Parathyroid adenoma (tissue), 2 donors: Measurements from ENCODE around the gene TNP1.

Experiments used
- H2AFZ ChIP-seq: fragments of 300-600 bp; sonication (generic); one replicate; pipeline ENCODE4 v1.7.0; 2017; ENCODE audit warnings: antibody characterized with exemption, mild to moderate bottlenecking
- H3K27ac ChIP-seq: fragments of 300-600 bp; sonication (generic); one replicate; pipeline ENCODE4 v1.7.0; 2017
- H3K27me3 ChIP-seq: fragments of 300-600 bp; sonication (generic); one replicate; pipeline ENCODE4 v1.7.0; 2017; ENCODE audit warnings: low read length; ENCODE audit not compliant: control insufficient read depth, insufficient read depth
- H3K36me3 ChIP-seq: fragments of 300-600 bp; sonication (generic); one replicate; pipeline ENCODE4 v1.7.0; 2017; ENCODE audit warnings: low read length; ENCODE audit not compliant: control insufficient read depth, insufficient read depth
- H3K4me1 ChIP-seq: fragments of 300-600 bp; sonication (generic); one replicate; pipeline ENCODE4 v1.7.0; 2017; ENCODE audit warnings: control low read depth
- H3K4me2 ChIP-seq: fragments of 300-600 bp; sonication (generic); one replicate; pipeline ENCODE4 v1.7.0; 2017; ENCODE audit warnings: low read length
- H3K4me3 ChIP-seq: fragments of 300-600 bp; sonication (generic); one replicate; pipeline ENCODE4 v1.7.0; 2017; ENCODE audit warnings: low read depth, low read length
- H3K79me2 ChIP-seq: fragments of 300-600 bp; sonication (generic); one replicate; pipeline ENCODE4 v1.7.0; 2017; ENCODE audit warnings: control low read depth
- H3K9ac ChIP-seq: fragments of 300-600 bp; sonication (generic); one replicate; pipeline ENCODE4 v1.7.0; 2017; ENCODE audit warnings: mild to moderate bottlenecking
- H3K9me3 ChIP-seq: fragments of 300-600 bp; sonication (generic); one replicate; pipeline ENCODE4 v1.7.0; 2017; ENCODE audit warnings: low read length; ENCODE audit not compliant: control insufficient read depth
- CTCF ChIP-seq: fragments of 300-600 bp; sonication (generic); IDR thresholded peaks from one replicate; pipeline ENCODE4 v1.7.0; 2017; ENCODE audit warnings: antibody characterized with exemption, mild to moderate bottlenecking
- donor health status: primary hyperparathyroidism.

Gene TNP1

GRCh38 chr2:216865658-216866057, 5.8 kb upstream of the TNP1 start:
- H3K4me1 ChIP-seq, result no peaks in the 10 kb centered on the region
- no peak overlapping the region for H3K27ac ChIP-seq
- no peaks in the 10 kb centered on the region for H3K9me3 ChIP-seq
- no peak overlapping the region for H3K4me3 ChIP-seq
- no peaks in the 10 kb centered on the region for H3K36me3 ChIP-seq
- no peak overlapping the region for H3K9ac ChIP-seq
- H2AFZ ChIP-seq, result no peak overlapping the region
- TF ChIP-seq CTCF, result no peak
- no peak overlapping the region for H3K4me2 ChIP-seq
- no peaks in the 10 kb centered on the region for H3K27me3 ChIP-seq
- H3K79me2 ChIP-seq, result no peaks in the 10 kb centered on the region

GRCh38 chr2:216863946-216864345, 4.1 kb upstream of the TNP1 start:
- Histone ChIP-seq H3K9me3 (no peaks in the 10 kb centered on the region), H3K27ac (no peak overlapping the region), H3K27me3 (no peaks in the 10 kb centered on the region), H3K4me1 (no peaks in the 10 kb centered on the region), H3K4me3 (no peak overlapping the region), H2AFZ (no peak overlapping the region), H3K4me2 (no peak overlapping the region), H3K79me2 (no peaks in the 10 kb centered on the region), H3K9ac (no peak overlapping the region), H3K36me3 (no peaks in the 10 kb centered on the region)
- TF ChIP-seq CTCF, result no peak

GRCh38 chr2:216862628-216863398, 2.9 kb upstream of the TNP1 start:
- Histone ChIP-seq H3K4me2 (no peak overlapping the region), H3K4me3 (no peak overlapping the region), H3K4me1 (no peaks in the 10 kb centered on the region), H2AFZ (no peak overlapping the region), H3K9me3 (no peaks in the 10 kb centered on the region), H3K27ac (no peak overlapping the region), H3K36me3 (no peaks in the 10 kb centered on the region), H3K9ac (no peak overlapping the region), H3K79me2 (no peaks in the 10 kb centered on the region), H3K27me3 (no peaks in the 10 kb centered on the region)
- TF ChIP-seq CTCF, result no peak

GRCh38 chr2:216860426-216861137, 718 bp upstream of the TNP1 start:
- no peak for TF ChIP-seq CTCF
- no peaks in the 10 kb centered on the region for H3K79me2 ChIP-seq
- H3K27me3 ChIP-seq, result no peaks in the 10 kb centered on the region
- H3K9ac ChIP-seq, result no peak overlapping the region
- peaks cover 8% of the 10 kb centered on the region for H3K4me1 ChIP-seq
- no peak overlapping the region for H2AFZ ChIP-seq
- no peaks in the 10 kb centered on the region for H3K9me3 ChIP-seq
- H3K4me3 ChIP-seq, result no peak overlapping the region
- H3K27ac ChIP-seq, result no peak overlapping the region
- H3K36me3 ChIP-seq, result no peaks in the 10 kb centered on the region
- H3K4me2 ChIP-seq, result no peak overlapping the region
